ENCODE measurements around the gene ZC2HC1C. TPM values are rescaled to one million over a fixed set of nuclear protein-coding genes. Genes with fewer than 3 reads are reported as not detected.

Gene ZC2HC1C
- total and polyA plus RNA-seq, 10 of the 15 experiments (the other 5 are each of a cell fraction or from before 2014, with no cell fraction given) = 0.92 to 3.7 (median 1.6) TPM

DNA sequence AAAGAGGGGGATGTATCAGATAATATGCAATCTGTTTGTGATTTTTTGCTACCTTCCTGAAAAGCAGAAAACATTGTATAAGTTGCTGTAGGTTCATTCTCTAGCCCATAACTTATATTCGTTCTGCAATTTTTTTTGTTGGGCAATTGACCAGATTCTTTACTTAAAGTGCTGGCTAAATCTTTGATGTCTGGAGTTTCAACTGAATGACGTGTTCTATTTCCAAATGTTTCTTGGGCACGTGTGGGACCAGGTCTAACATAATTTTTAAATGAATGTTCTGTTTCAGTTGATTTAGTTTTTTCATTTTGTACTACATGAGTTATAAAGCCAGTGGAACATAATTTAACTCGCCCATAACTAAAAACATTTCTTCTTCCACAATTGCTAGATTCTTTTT, 21.9 kb upstream of the ZC2HC1C start:
- Histone ChIP-seq H3K4me2 (ENCODE audit: control insufficient read depth, insufficient read depth) (no peak overlapping the region), H3K27ac (ENCODE audit: control insufficient read depth, insufficient read depth) (no peak overlapping the region), H3K79me2 (ENCODE audit: control insufficient read depth, insufficient read depth, low read length) (peaks cover 18% of the 10 kb centered on the region), H2AFZ (ENCODE audit: control insufficient read depth, low read depth, low read length) (no peak overlapping the region), H3K4me1 (ENCODE audit: control insufficient read depth, insufficient read depth, low read length) (no peaks in the 10 kb centered on the region), H3K9me3 (replicated peaks; ENCODE audit: control insufficient read depth, insufficient read depth, low read length) (no peaks in the 10 kb centered on the region; the same call in 2 of the 3 replicates), H3K4me3 (no peak overlapping the region), H4K20me1 (ENCODE audit: control insufficient read depth, insufficient read depth) (no peaks in the 10 kb centered on the region), H3K36me3 (ENCODE audit: control insufficient read depth in 2 of 2, insufficient read depth in 2 of 2, low read length in 1 of 2) (no peaks in the 10 kb centered on the region), H3K9ac (ENCODE audit: control insufficient read depth, insufficient read depth, low read length) (no peak overlapping the region), H3K27me3 (replicated peaks in 1 of 2; ENCODE audit: control insufficient read depth in 2 of 2, insufficient read depth in 2 of 2, low read length in 1 of 2) (no peaks in the 10 kb centered on the region)
- in situ Hi-C loops (cut with MboI) = no loop called here
- no TSS peak for BruUV-seq (replicated peaks)
- intact Hi-C loops (cut with micrococcal nuclease; ENCODE audit: unreplicated experiment) = no loop called here
- WGBS (ENCODE audit: insufficient coverage, insufficient replicate concordance, low lambda C conversion rate, missing lambda C conversion rate) = 78% methylated on average over 4 of the region's 4 CpGs
- no peak for TF ChIP-seq NFYA (IDR thresholded peaks at IDR 0.05; ENCODE audit: borderline replicate concordance, low read depth, low read length)
- no peak for TF ChIP-seq GABPA (IDR thresholded peaks at IDR 0.05; ENCODE audit: low read depth)
- ChIA-PET CTCF (interaction anchor here (1.7 to 1.8 kb wide), 2 partner anchors 23 to 44 kb away, joined by 3 to 4 read pairs; no protein-coding TSS in a partner anchor), SMC1A (ENCODE audit: uncharacterized antibody, unreplicated experiment) (interaction anchor here (1.1 to 2.3 kb wide), 2 partner anchors 16 to 44 kb away, joined by 3 to 14 read pairs; partner anchors contain the start of gene ACYP1), RAD21 (ENCODE audit: unreplicated experiment) (no interaction called here), POLR2A (no interaction called here)
- ATAC-seq = no peak
- DNase-seq (ENCODE audit: low read depth, low spot score) = no peak
- FAIRE-seq = no peak

GRCh38 chr14:75048101-75048500, 21.3 kb upstream of the ZC2HC1C start:
- FAIRE-seq = no peak
- H2AFZ ChIP-seq (ENCODE audit: control insufficient read depth, low read depth, low read length) = no peak overlapping the region
- TF ChIP-seq YBX1 (IDR thresholded peaks at IDR 0.05) (no peak), SREBF1 (IDR thresholded peaks at IDR 0.05; ENCODE audit: low read length) (no peak), TAF1 (IDR thresholded peaks at IDR 0.05; ENCODE audit: borderline replicate concordance, low read depth, low read length) (no peak), HDGF (IDR thresholded peaks at IDR 0.05) (no peak), ZBTB40 (IDR thresholded peaks at IDR 0.05; ENCODE audit: borderline replicate concordance) (no peak), PAX5 (IDR thresholded peaks at IDR 0.05; ENCODE audit: borderline replicate concordance, low read depth, low read length) (no peak), EZH2 (IDR thresholded peaks at IDR 0.05; ENCODE audit: borderline replicate concordance, control insufficient read depth, low read depth, low read length) (no peak), RAD51 (IDR thresholded peaks at IDR 0.05) (no peak), NBN (IDR thresholded peaks at IDR 0.05) (no peak)
- TF ChIP-seq, protein P1, sequence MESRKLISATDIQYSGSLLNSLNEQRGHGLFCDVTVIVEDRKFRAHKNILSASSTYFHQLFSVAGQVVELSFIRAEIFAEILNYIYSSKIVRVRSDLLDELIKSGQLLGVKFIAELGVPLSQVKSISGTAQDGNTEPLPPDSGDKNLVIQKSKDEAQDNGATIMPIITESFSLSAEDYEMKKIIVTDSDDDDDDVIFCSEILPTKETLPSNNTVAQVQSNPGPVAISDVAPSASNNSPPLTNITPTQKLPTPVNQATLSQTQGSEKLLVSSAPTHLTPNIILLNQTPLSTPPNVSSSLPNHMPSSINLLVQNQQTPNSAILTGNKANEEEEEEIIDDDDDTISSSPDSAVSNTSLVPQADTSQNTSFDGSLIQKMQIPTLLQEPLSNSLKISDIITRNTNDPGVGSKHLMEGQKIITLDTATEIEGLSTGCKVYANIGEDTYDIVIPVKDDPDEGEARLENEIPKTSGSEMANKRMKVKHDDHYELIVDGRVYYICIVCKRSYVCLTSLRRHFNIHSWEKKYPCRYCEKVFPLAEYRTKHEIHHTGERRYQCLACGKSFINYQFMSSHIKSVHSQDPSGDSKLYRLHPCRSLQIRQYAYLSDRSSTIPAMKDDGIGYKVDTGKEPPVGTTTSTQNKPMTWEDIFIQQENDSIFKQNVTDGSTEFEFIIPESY (IDR thresholded peaks at IDR 0.05) = no peak
- ChIA-PET POLR2A (interaction anchor here (1.1 to 2.4 kb wide), 2 partner anchors 14 to 17 kb away, joined by 3 to 19 read pairs; partner anchors contain the start of gene ACYP1), CTCF (interaction anchor here (0.6 to 2.4 kb wide), 9 partner anchors 9 to 142 kb away, joined by 3 to 12 read pairs (median 4); no protein-coding TSS in a partner anchor), SMC1A (ENCODE audit: uncharacterized antibody, unreplicated experiment) (interaction anchor here (1.0 to 2.3 kb wide), 4 partner anchors 16 to 187 kb away, joined by 3 to 14 read pairs (median 4); partner anchors contain the start of gene ACYP1), RAD21 (ENCODE audit: unreplicated experiment) (interaction anchor here (1.2 kb wide), 1 partner anchor 15 kb away, joined by 3 read pairs; the partner anchor contains the start of gene ACYP1)
- no peak for ATAC-seq
- H3K27ac ChIP-seq (ENCODE audit: control insufficient read depth, insufficient read depth) = no peak overlapping the region
- no peak for DNase-seq (ENCODE audit: low read depth, low spot score)
- no peaks in the 10 kb centered on the region for H3K27me3 ChIP-seq (replicated peaks in 1 of 2; ENCODE audit: control insufficient read depth in 2 of 2, insufficient read depth in 2 of 2, low read length in 1 of 2)
- intact Hi-C loops (cut with micrococcal nuclease; ENCODE audit: unreplicated experiment) (no loop called here), in situ Hi-C loops (cut with MboI) (no loop called here)
- H3K4me3 ChIP-seq = no peak overlapping the region
- peaks cover 18% of the 10 kb centered on the region for H3K79me2 ChIP-seq (ENCODE audit: control insufficient read depth, insufficient read depth, low read length)
- no peaks in the 10 kb centered on the region for H4K20me1 ChIP-seq (ENCODE audit: control insufficient read depth, insufficient read depth)
- WGBS (ENCODE audit: insufficient coverage, insufficient replicate concordance, low lambda C conversion rate, missing lambda C conversion rate) = 75% methylated on average over 2 of the region's 2 CpGs
- no peaks in the 10 kb centered on the region for H3K4me1 ChIP-seq (ENCODE audit: control insufficient read depth, insufficient read depth, low read length)
- H3K36me3 ChIP-seq (ENCODE audit: control insufficient read depth in 2 of 2, insufficient read depth in 2 of 2, low read length in 1 of 2) = no peaks in the 10 kb centered on the region
- no peak overlapping the region for H3K9ac ChIP-seq (ENCODE audit: control insufficient read depth, insufficient read depth, low read length)
- H3K9me3 ChIP-seq (replicated peaks; ENCODE audit: control insufficient read depth, insufficient read depth, low read length) = no peaks in the 10 kb centered on the region; the same call in 2 of the 3 replicates
- no peak overlapping the region for H3K4me2 ChIP-seq (ENCODE audit: control insufficient read depth, insufficient read depth)
- no TSS peak for BruUV-seq (replicated peaks)

All from GM12878 (cell line).